DND-41 (cell line): ENCODE results near the gene MMP2.

Experiments used
- CTCF ChIP-seq: IDR thresholded peaks from 2 replicates; pipeline ENCODE4 v1.5.1; 2012; ENCODE audit warnings: borderline replicate concordance, low read length, moderate library complexity, mild to moderate bottlenecking; ENCODE audit not compliant: poor library complexity, severe bottlenecking; ENCODE audit errors: extremely low read depth
- EZH2 ChIP-seq: IDR thresholded peaks from 3 replicates; pipeline ENCODE4 v1.6.1; 2012; ENCODE audit warnings: borderline replicate concordance, low read depth, mild to moderate bottlenecking, moderate library complexity, low read length, inconsistent platforms; ENCODE audit not compliant: severe bottlenecking

- TF ChIP-seq CTCF = no peak
- no peak for TF ChIP-seq EZH2
Observed at GRCh38 chr16:55496509-55497145, 17.6 kb downstream of the MMP2 start.
